IMR-90 (cell line): ENCODE measurements around the gene SYT3.

Source experiments
- CEBPB ChIP-seq: IDR thresholded peaks from 2 replicates; pipeline ENCODE4 v1.6.1; 2012; ENCODE audit warnings: low read depth, low read length, improper control_type of control experiment
- FOS ChIP-seq: fragments of 150-350 bp; IDR thresholded peaks from 2 replicates; pipeline ENCODE4 v1.6.1; 2016; ENCODE audit warnings: low read depth, low read length
- MAFK ChIP-seq: IDR thresholded peaks from 2 replicates; pipeline ENCODE4 v1.6.1; 2012; ENCODE audit warnings: low read depth, low read length, improper control_type of control experiment
- MXI1 ChIP-seq: IDR thresholded peaks from 2 replicates; pipeline ENCODE4 v1.6.1; 2012; ENCODE audit warnings: low read depth, mild to moderate bottlenecking, low read length, moderate library complexity, borderline replicate concordance
- NFE2L2 ChIP-seq: fragments of 150-350 bp; IDR thresholded peaks from 2 replicates; pipeline ENCODE4 v1.6.1; 2016; ENCODE audit warnings: low read depth, mild to moderate bottlenecking, low read length
- POLR2A ChIP-seq: IDR thresholded peaks from 2 replicates; pipeline ENCODE4 v1.6.1; 2012; ENCODE audit warnings: mild to moderate bottlenecking, low read depth, low read length
- RAD21 ChIP-seq: IDR thresholded peaks from 2 replicates; pipeline ENCODE4 v1.6.1; 2012; ENCODE audit warnings: low read length, improper control_type of control experiment
- SMC3 ChIP-seq: fragments of 150-350 bp; IDR thresholded peaks from 2 replicates; pipeline ENCODE4 v1.6.1; 2016; ENCODE audit warnings: low read depth, mild to moderate bottlenecking, antibody characterized with exemption, low read length, moderate library complexity
- TF ChIP-seq, protein P1 (sequence below): conservative IDR thresholded peaks from 2 replicates; pipeline ENCODE4 v1.5.1; 2012; ENCODE audit warnings: mild to moderate bottlenecking, low read depth, low read length, improper control_type of control experiment
- TF ChIP-seq, protein P2 (sequence below): fragments of 150-350 bp; IDR thresholded peaks from 2 replicates; pipeline ENCODE4 v1.6.1; 2017; ENCODE audit warnings: mild to moderate bottlenecking, antibody characterized with exemption, low read length, low read depth

GRCh38 chr19:50676625-50677197, 37.0 kb upstream of the SYT3 start:
- TF ChIP-seq, protein P1, sequence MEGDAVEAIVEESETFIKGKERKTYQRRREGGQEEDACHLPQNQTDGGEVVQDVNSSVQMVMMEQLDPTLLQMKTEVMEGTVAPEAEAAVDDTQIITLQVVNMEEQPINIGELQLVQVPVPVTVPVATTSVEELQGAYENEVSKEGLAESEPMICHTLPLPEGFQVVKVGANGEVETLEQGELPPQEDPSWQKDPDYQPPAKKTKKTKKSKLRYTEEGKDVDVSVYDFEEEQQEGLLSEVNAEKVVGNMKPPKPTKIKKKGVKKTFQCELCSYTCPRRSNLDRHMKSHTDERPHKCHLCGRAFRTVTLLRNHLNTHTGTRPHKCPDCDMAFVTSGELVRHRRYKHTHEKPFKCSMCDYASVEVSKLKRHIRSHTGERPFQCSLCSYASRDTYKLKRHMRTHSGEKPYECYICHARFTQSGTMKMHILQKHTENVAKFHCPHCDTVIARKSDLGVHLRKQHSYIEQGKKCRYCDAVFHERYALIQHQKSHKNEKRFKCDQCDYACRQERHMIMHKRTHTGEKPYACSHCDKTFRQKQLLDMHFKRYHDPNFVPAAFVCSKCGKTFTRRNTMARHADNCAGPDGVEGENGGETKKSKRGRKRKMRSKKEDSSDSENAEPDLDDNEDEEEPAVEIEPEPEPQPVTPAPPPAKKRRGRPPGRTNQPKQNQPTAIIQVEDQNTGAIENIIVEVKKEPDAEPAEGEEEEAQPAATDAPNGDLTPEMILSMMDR, result no peak
- no peak for TF ChIP-seq FOS
- TF ChIP-seq SMC3, result no peak
- TF ChIP-seq POLR2A, result no peak
- no peak for TF ChIP-seq CEBPB
- TF ChIP-seq, protein P2, sequence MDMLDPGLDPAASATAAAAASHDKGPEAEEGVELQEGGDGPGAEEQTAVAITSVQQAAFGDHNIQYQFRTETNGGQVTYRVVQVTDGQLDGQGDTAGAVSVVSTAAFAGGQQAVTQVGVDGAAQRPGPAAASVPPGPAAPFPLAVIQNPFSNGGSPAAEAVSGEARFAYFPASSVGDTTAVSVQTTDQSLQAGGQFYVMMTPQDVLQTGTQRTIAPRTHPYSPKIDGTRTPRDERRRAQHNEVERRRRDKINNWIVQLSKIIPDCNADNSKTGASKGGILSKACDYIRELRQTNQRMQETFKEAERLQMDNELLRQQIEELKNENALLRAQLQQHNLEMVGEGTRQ, result no peak
- TF ChIP-seq MAFK, result no peak
- TF ChIP-seq NFE2L2, result no peak
- TF ChIP-seq MXI1, result no peak
- no peak for TF ChIP-seq RAD21
